Tibial nerve (tissue), 3 donors: ENCODE measurements around the gene DLGAP5.

ENCODE experiments used
- POLR2A ChIP-seq, 2 donors: fragments of 450-650 bp; IDR thresholded peaks; one replicate each; pipeline ENCODE4 v1.6.1; 2017; ENCODE audit warnings: antibody characterized with exemption in 2 of 2, mild to moderate bottlenecking in 2 of 2, moderate library complexity in 2 of 2
- TF ChIP-seq, protein P1 (sequence below), 5 experiments: fragments of 200-600 bp in 3 of 5; fragments of 450-650 bp in 2 of 5; sonication (generic) in 3 of 5; IDR thresholded peaks; one replicate each; pipeline ENCODE4 v1.5.1; 2016 to 2019; ENCODE audit warnings: antibody characterized with exemption in 5 of 5, mild to moderate bottlenecking in 3 of 5, moderate library complexity in 2 of 5

GRCh38 chr14:55146425-55146824 lies 45.0 kb downstream of the DLGAP5 start:
- TF ChIP-seq, protein P1, sequence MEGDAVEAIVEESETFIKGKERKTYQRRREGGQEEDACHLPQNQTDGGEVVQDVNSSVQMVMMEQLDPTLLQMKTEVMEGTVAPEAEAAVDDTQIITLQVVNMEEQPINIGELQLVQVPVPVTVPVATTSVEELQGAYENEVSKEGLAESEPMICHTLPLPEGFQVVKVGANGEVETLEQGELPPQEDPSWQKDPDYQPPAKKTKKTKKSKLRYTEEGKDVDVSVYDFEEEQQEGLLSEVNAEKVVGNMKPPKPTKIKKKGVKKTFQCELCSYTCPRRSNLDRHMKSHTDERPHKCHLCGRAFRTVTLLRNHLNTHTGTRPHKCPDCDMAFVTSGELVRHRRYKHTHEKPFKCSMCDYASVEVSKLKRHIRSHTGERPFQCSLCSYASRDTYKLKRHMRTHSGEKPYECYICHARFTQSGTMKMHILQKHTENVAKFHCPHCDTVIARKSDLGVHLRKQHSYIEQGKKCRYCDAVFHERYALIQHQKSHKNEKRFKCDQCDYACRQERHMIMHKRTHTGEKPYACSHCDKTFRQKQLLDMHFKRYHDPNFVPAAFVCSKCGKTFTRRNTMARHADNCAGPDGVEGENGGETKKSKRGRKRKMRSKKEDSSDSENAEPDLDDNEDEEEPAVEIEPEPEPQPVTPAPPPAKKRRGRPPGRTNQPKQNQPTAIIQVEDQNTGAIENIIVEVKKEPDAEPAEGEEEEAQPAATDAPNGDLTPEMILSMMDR (IDR thresholded peaks at IDR 0.05), result no peak
- no peak for TF ChIP-seq POLR2A (IDR thresholded peaks at IDR 0.05)
